ENCODE results near the gene CCND1. TPM values are rescaled to one million over a fixed set of nuclear protein-coding genes. Genes with fewer than 3 reads are reported as not detected.

Gene CCND1
- total RNA-seq, 4 donors from 2014 or later, result 90.1 to 451 (median 213) TPM

DNA sequence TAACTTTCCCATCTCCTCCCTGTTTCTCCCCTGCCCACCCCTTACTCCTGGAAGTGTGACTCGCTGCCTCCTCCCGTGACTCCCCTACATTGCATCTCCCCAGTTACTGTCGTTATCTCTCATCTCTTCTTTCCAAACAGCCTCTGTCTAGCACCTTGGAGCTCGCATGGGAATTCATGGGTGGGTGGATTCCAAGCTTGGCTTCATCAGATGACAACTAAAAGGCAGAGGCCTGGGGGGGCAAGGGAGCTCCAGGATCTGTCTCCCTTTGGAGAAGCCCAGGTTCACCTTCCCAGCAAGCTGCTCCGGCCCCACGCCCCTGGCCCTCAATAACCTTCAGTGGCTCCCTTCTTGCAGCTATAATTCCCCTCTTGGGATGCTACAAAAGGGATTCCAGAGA lies 6.9 kb upstream of the CCND1 start:
- TF ChIP-seq, protein P1, sequence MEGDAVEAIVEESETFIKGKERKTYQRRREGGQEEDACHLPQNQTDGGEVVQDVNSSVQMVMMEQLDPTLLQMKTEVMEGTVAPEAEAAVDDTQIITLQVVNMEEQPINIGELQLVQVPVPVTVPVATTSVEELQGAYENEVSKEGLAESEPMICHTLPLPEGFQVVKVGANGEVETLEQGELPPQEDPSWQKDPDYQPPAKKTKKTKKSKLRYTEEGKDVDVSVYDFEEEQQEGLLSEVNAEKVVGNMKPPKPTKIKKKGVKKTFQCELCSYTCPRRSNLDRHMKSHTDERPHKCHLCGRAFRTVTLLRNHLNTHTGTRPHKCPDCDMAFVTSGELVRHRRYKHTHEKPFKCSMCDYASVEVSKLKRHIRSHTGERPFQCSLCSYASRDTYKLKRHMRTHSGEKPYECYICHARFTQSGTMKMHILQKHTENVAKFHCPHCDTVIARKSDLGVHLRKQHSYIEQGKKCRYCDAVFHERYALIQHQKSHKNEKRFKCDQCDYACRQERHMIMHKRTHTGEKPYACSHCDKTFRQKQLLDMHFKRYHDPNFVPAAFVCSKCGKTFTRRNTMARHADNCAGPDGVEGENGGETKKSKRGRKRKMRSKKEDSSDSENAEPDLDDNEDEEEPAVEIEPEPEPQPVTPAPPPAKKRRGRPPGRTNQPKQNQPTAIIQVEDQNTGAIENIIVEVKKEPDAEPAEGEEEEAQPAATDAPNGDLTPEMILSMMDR (IDR thresholded peaks at IDR 0.05; ENCODE audit: low read depth), result no peak

DNA sequence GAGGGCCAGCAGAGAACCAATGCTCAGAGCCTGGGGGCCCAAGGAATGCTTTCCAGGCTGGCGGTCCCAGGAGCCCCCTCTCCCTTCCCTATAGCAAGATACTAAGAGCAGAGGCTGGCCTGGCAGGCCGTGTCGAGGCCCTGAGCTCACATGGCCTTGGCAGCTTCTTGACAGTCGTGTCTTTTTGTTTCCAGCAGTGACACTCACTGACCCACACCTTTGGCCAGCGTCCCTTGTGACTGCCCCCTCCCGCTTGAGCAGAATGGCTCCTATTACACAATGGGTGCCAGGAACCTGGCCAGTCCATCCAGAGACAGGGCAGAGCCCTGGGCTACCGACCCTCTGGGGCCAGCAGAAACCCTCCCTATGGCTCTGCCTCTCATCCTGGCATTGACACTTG lies 6.4 kb upstream of the CCND1 start:
- TF ChIP-seq, protein P1 (IDR thresholded peaks at IDR 0.05; ENCODE audit: low read depth), result no peak

DNA sequence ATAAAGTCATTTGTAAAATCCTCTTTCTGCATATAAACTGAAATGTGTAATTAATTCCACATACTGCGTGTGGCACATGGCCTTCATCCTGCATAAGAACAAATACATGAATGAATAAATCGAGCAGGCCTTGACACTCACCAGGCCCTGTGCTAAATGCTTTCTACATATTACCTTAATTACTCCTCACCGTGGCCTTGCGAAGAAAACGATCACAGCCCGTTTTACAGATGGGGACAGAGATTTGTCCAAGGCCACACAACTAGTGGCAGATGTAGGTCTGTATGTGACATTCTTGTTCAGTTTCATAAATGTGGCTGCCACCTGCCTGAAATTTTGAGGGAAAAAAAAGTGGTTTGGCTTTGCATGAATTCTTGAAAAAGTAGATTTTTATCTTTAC lies 5.8 kb upstream of the CCND1 start:
- TF ChIP-seq, protein P1 (IDR thresholded peaks at IDR 0.05; ENCODE audit: low read depth), result no peak

DNA sequence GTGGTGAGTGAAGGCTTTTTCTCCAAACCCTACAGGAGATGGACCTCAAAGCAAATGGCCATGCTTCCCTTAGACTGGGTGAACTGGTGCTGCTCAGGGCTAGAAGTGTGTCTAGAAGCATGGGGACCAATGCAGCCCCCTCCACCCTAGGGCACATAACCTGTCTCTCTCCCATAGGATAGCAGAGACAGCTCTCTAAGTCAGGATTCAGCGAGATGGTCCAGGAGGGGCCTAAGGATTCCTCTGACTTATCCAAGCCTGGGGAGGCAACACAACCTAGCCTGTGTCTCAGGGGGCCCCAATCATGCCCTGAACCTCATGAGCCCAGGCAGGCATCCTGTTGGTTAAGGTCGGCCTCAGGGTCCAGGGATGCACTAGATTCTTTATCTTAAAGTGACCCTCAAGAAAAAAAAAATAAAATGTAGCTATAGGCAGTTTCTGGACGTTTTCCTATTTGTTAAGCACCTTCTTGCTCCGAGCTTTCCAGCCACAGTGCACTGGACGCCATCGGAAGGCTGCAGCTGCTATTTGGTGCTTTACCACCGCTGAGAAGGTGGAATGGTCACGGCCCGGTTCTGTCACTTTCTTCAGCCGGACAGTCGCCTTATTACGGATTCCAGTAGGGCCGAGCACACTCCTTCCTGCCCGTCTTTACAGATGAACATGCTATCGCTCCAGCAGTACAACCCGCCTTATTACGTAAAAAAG lies 5.0 kb upstream of the CCND1 start:
- TF ChIP-seq, protein P1 (IDR thresholded peaks at IDR 0.05; ENCODE audit: low read depth), result no peak

DNA sequence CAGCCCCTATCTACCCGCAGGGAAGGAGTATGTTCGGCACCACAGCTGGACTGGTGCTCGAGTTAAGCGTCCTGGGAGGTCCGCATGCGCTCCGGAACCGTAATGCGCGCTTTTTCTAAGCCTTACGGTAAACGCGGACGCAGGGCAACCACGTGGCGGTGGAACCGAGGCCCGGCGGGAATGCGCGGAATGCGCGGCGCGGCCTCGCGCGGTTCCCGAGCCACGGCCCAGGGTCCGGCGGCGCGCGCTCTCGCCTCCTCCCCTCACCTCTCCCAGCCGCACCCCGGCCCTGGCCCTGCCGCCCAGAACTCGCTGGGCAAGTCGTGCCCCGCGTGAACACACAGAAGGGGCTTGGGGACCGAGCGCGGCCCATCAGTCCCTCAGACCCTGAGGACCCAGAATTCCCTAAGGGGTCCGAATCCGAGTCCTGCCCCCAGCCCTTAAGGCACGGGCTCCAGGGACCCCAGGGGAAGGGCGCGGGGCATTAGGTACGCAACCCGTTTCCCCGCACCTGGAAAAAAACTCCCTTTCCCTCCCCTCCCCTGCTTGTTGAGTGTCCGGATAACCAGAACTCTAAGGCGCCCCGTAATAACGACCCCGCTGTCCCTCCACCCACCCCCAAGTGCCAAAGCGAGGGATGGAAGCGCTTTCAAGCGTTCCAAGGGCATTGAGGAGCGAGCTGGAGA lies 4.3 kb upstream of the CCND1 start:
- TF ChIP-seq, protein P1 (IDR thresholded peaks at IDR 0.05; ENCODE audit: low read depth), result no peak

DNA sequence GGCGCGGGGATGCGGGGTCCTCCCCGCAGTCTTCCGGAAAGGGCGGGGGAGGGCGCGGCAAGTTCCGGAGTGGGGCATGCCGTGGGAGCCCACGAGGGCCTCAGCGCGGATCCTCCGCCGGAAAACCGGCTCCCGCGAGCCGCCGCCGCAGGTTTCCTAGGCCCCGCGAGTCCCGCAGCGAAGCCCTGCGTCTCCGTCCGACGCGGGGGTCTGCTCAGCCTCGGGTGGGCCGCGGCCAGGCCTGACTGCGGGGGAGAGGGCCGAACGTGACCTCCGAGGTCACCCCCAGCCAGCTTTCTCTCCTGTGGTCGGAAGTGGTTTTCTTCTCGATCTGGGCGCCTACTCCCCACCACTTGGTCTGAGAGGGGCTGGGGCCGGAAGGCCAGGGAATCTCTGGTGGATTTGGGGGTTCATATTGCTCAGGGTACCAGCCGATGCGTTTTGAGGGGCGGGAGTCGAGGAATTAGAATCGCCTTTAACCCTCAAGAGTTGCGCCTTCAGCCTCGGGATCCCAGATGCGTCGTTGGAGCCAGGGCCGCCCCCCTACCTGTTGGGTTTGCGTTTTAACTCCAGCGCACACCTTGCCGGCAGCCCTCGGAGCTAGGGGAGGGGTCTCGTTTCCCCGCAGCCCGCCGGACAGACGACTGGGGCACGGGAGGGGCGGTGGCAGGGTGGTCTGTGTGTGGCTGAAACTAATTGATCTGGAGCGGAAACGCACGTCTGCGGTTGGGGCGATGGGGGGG lies 3.6 kb upstream of the CCND1 start:
- TF ChIP-seq, protein P1 (IDR thresholded peaks at IDR 0.05; ENCODE audit: low read depth), result no peak

All from subcutaneous adipose tissue (tissue), 4 donors.